Psoas muscle (tissue), 8 donors: Measurements from ENCODE around the gene PDZD4. TPM values are rescaled to one million over a fixed set of nuclear protein-coding genes. Genes with fewer than 3 reads are reported as not detected.

Source experiments
- ATAC-seq, 4 donors: fragments of 200-7000 bp; cut with Tn5 transposase; one replicate each; pipeline ENCODE4 v1.9.1; 2020; ENCODE audit warnings: moderate library complexity in 3 of 4, mild to moderate bottlenecking in 2 of 4
- DNase-seq, 2 donors: peaks; one replicate each; pipeline ENCODE4 v3.0.0-alpha.2; 2020
- H3K27ac ChIP-seq: fragments of 200-600 bp; one replicate; pipeline ENCODE4 v1.8.0; 2022
- H3K27me3 ChIP-seq, 3 donors: fragments of 200-600 bp in 1 of 3; one replicate each; pipeline versions ENCODE4 v1.6.1 to v1.8.0; 2013 to 2022; ENCODE audit warnings: low read length in 2 of 3, mild to moderate bottlenecking in 2 of 3, moderate library complexity in 1 of 3; ENCODE audit not compliant: insufficient read depth in 3 of 3
- H3K36me3 ChIP-seq, 2 donors: fragments of 200-600 bp in 1 of 2; one replicate each; pipeline versions ENCODE4 v1.6.1 to v1.8.0; 2013 to 2022; ENCODE audit warnings: low read depth in 1 of 2, mild to moderate bottlenecking in 1 of 2, moderate library complexity in 1 of 2; ENCODE audit not compliant: insufficient read depth in 1 of 2
- H3K4me1 ChIP-seq: fragments of 200-600 bp; one replicate; pipeline ENCODE4 v1.8.0; 2022
- H3K4me3 ChIP-seq: fragments of 200-600 bp; one replicate; pipeline ENCODE4 v1.8.0; 2022; ENCODE audit warnings: mild to moderate bottlenecking
- H3K9me3 ChIP-seq: fragments of 200-600 bp; one replicate; pipeline ENCODE4 v1.8.0; 2022
- WGBS, 3 donors: extraction: QIAGEN DNeasy Blood & Tissue Kit; methylation state at CpG; one replicate each; pipeline versions ENCODE4 v1.1.6 to v1.1.7; 2013; 5-methylcytosine and 5-hydroxymethylcytosine counted together
- intact Hi-C, 2 donors: fragments of 100-400 bp; cut with DNase I; formaldehyde crosslinking; loops; one replicate each; pipeline versions ENCODE4 v1.11.0 to v1.14.2; 2022
- polyA plus RNA-seq, 3 donors: library from polyadenylated mRNA; stranded (reverse); fragments of 200-250 nt; gene quantifications; one replicate each; pipeline ENCODE4 v1.2.3, GENCODE V29; 2013
- total RNA-seq, 4 donors: library from RNA; stranded (reverse); fragmentation: NEBNext Ultra II Directional in 2 of 4; extraction: Animal tissue kit (Norgen Biotek cat#: 25700) in 2 of 4; gene quantifications; one replicate each; pipeline versions ENCODE4 v1.2.1 to v1.2.4, GENCODE V29; 2021 to 2023
- TF ChIP-seq, protein P1 (sequence below): fragments of 200-600 bp; IDR thresholded peaks from one replicate; pipeline ENCODE4 v1.8.0; 2022; ENCODE audit warnings: antibody characterized with exemption
- donor health status: healthy with polysubstance abuse.
- donor health status: DM: no; HTN: no; CAD: no; lungs with moderate emphysema.
- donor health status: Bipolar disorder and iron deficiency.
- donor health status: healthy.
- donor health status: DM: yes; HTN: yes; CAD: no.
- donor health status: DM: no; HTN: no; CAD: no.
- donor health status: DM: no; HTN: no; CAD: no.
- donor health status: DM: yes; HTN: yes; CAD: no.

The PDZD4 gene
- total and polyA plus RNA-seq, 7 donors = 0.50 to 2.1 (median 1.3) TPM

DNA sequence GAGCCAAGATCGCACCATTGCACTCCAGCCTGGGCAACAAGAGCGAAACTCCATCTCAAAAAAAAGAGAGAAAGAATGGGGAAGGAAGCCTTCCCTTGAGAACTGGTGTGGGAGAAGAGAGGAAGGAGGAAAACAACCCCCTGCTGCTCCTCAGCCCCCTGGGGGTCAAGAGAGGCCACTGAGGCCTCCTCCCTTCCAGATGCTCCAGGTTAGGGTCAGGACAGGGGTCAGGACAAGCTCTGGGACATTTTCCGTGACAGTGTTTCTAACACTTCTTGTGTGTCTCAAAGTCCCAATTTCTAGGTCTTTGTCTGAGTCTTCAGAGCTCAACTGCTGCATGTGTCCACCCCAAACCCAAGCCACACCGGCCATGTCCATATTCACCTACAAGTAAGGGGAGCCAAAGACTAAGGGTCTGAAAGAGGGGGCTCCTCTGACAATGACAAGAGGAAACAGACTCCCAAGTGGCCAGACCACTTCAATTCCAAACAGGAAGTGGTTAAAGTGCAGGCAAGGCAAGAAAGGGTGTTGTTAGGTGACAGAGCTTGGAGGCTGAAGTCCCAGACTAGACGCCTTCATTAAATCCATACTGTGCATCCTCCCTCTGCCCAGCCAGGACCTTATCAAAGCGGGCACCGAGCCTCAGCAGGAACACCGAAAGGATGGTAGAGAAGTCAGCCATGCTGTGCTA is 47.4 kb upstream of the PDZD4 start:
- no peaks in the 10 kb centered on the region for H3K9me3 ChIP-seq
- H3K27ac ChIP-seq = no peak overlapping the region
- WGBS, 3 donors = 82 to 85% (median 84%) methylated on average over 7 to 8 of the region's 8 CpGs
- no peaks in the 10 kb centered on the region for H3K36me3 ChIP-seq
- H3K4me3 ChIP-seq = no peak overlapping the region
- intact Hi-C loops = no loop called here
- TF ChIP-seq, protein P1, sequence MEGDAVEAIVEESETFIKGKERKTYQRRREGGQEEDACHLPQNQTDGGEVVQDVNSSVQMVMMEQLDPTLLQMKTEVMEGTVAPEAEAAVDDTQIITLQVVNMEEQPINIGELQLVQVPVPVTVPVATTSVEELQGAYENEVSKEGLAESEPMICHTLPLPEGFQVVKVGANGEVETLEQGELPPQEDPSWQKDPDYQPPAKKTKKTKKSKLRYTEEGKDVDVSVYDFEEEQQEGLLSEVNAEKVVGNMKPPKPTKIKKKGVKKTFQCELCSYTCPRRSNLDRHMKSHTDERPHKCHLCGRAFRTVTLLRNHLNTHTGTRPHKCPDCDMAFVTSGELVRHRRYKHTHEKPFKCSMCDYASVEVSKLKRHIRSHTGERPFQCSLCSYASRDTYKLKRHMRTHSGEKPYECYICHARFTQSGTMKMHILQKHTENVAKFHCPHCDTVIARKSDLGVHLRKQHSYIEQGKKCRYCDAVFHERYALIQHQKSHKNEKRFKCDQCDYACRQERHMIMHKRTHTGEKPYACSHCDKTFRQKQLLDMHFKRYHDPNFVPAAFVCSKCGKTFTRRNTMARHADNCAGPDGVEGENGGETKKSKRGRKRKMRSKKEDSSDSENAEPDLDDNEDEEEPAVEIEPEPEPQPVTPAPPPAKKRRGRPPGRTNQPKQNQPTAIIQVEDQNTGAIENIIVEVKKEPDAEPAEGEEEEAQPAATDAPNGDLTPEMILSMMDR = no peak
- H3K27me3 ChIP-seq = peaks cover 0 to 67% (median 6%) of the 10 kb centered on the region in 3 donors
- H3K4me1 ChIP-seq = no peaks in the 10 kb centered on the region
- no peak for DNase-seq
- no peak for ATAC-seq

DNA sequence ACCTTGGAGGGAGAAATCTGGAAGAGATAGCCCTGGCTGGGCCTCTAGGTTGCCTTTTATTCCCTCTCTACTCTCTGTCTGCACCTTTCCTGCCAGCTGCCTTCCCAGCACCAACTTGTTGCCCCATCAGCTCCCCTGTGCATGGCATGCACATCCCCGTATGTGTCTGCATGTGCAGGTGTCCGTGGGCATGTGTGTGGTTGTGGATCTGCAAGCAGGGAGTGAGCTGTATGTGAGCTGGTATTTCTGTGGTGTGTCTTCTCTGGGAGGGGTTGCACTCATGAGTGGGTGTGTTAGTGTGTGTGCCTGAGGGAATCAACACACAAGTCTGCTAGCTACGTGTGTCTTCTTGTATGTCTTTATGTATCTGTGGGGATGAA is 45.8 kb upstream of the PDZD4 start:
- no peak for ATAC-seq
- no peaks in the 10 kb centered on the region for H3K9me3 ChIP-seq
- H3K27me3 ChIP-seq = peaks cover 0 to 54% (median 3%) of the 10 kb centered on the region in 3 donors
- H3K36me3 ChIP-seq = no peaks in the 10 kb centered on the region
- intact Hi-C loops = no loop called here
- TF ChIP-seq, protein P1 = no peak
- 57 to 63% (median 62%) methylated on average over 3 of the region's 3 CpGs for WGBS, 3 donors
- DNase-seq = no peak
- no peaks in the 10 kb centered on the region for H3K4me1 ChIP-seq
- H3K4me3 ChIP-seq = no peak overlapping the region
- no peak overlapping the region for H3K27ac ChIP-seq

DNA sequence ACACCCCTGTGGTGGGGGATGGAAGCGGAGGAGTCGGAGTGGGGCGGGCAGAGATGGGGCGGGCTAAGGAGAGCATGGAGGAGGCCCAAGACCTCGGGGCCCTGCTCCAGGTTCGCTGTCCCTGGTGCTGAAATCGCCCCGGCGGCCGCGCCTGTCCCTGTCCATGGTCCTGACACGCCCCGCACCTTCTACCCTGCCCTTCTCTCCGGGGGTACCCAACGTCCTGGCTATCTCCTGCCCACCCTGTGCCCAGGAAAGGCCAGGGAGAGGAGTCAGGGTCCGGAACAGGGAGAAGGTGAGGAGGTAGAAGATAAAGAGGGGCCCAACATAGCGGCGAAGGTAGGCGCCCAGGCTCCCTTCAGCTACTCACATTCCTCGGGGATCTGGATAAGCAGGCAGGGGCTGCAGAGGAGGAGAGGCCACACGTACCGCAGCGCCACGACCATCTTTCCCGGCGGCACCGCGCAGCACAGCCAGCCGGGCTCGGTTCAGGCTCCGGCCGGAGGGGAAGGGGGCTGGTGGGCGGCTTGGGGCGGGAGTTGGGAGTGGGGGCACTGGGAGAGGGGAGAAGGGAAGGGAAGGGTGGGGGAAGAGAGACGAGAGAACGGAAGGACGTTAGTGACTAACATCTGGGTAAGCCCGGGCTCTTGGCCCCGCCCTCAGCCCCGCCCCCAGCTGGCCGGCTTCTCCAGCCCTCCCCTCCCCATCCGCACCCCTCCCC is 45.2 kb upstream of the PDZD4 start:
- intact Hi-C loops = no loop called here
- Histone ChIP-seq H3K27ac (no peak overlapping the region), H3K4me1 (no peaks in the 10 kb centered on the region), H3K9me3 (no peaks in the 10 kb centered on the region), H3K27me3 (peaks cover 0 to 54% (median 3%) of the 10 kb centered on the region in 3 donors), H3K36me3 (no peaks in the 10 kb centered on the region), H3K4me3 (no peak overlapping the region)
- TF ChIP-seq, protein P1 = no peak
- ATAC-seq (peak; percentile 74 to 85 (median 76)), DNase-seq (peak; percentile 38 to 67)
- WGBS, 3 donors = 0 to 6% (median 2%) methylated on average over 7 to 41 of the region's 42 CpGs

DNA sequence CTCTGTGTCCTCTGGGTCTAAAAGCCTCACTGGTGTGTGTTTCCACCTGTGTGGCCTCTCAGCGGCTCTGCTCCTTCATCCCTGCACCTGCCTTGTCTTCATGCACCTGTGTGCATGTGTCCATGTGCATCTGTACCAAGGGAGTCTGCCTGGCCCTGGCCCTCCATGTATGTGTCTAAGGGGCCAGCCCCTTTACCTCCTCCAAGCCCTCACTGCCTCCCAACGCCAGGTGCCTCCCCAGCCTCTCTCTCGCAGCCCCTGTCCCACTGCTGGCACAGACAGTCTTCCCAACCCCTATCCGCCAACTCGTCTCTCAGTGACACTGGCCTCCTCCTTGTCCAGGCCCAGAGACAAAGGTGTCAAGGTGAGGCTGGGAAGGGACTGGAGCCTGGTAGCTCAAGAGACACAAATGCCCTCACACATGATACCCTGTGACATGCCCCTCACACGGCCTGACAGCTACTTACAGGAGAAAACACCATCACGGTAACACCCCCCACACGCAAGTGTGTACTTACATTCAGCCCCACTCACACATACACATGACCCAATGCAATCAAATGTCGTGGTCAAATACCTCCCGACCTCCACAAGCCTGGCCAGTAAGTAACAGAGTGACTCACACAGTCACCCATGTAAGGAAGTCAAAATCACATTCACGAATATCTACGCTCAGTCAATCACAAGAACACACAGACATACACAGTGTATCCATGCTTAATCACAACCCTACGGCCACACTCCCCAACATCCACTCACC is 44.2 kb upstream of the PDZD4 start:
- DNase-seq (no peak), ATAC-seq (no peak)
- 83 to 86% (median 83%) methylated on average over 10 to 13 of the region's 13 CpGs for WGBS, 3 donors
- H3K9me3 ChIP-seq = no peaks in the 10 kb centered on the region
- peaks cover 0 to 53% (median 0%) of the 10 kb centered on the region in 3 donors for H3K27me3 ChIP-seq
- H3K4me1 ChIP-seq = no peaks in the 10 kb centered on the region
- intact Hi-C loops = no loop called here
- TF ChIP-seq, protein P1 = no peak
- H3K27ac ChIP-seq = no peak overlapping the region
- no peak overlapping the region for H3K4me3 ChIP-seq
- no peaks in the 10 kb centered on the region for H3K36me3 ChIP-seq
